Keratinocyte (primary cell): ENCODE results near the gene KCTD14. TPM values are rescaled to one million over a fixed set of nuclear protein-coding genes. Genes with fewer than 3 reads are reported as not detected.
"Not testable (repeated sequence)": the region's sequence is repeated elsewhere in the genome, so short reads cannot be mapped to it uniquely, and the experiment has no call there.

Source experiments
- DNase-seq: peaks from one replicate; pipeline ENCODE4 v3.0.0-alpha.2; 2011; ENCODE audit warnings: low read depth, missing footprints, low spot score
- FAIRE-seq: peaks from 2 replicates; lab custom pipeline; 2011; peaks lifted over from hg19 to GRCh38; lab: Jason Lieb, UNC
- H2AFZ ChIP-seq: 2 replicates; pipeline ENCODE4 v1.6.0; 2012; ENCODE audit warnings: low read length, control low read depth, inconsistent platforms; ENCODE audit not compliant: control insufficient read depth
- H3K27ac ChIP-seq: 2 replicates; pipeline ENCODE4 v1.5.1; 2011; ENCODE audit warnings: low read length; ENCODE audit not compliant: control insufficient read depth, insufficient read depth
- H3K27me3 ChIP-seq: 3 replicates; pipeline ENCODE4 v1.6.0; 2011; ENCODE audit warnings: low read length; ENCODE audit not compliant: control insufficient read depth, insufficient read depth; ENCODE audit errors: extremely low read depth
- H3K36me3 ChIP-seq, 2 experiments: 2 replicates in 1 of 2; 3 replicates in 1 of 2; pipeline ENCODE4 v1.5.1; 2011; ENCODE audit warnings: low read length in 2 of 2, mild to moderate bottlenecking in 1 of 2; ENCODE audit not compliant: control insufficient read depth in 2 of 2, insufficient read depth in 2 of 2; ENCODE audit errors: extremely low read depth in 1 of 2
- H3K4me1 ChIP-seq: 3 replicates; pipeline ENCODE4 v1.5.1; 2011; ENCODE audit warnings: low read length; ENCODE audit not compliant: control insufficient read depth, insufficient read depth; ENCODE audit errors: extremely low read depth
- H3K4me2 ChIP-seq: 3 replicates; pipeline ENCODE4 v1.6.0; 2011; ENCODE audit warnings: low read depth, low read length; ENCODE audit not compliant: control insufficient read depth, insufficient read depth; ENCODE audit errors: extremely low read depth
- H3K4me3 ChIP-seq, 3 experiments: fragments of 200-600 bp in 1 of 3; sonication (generic) in 1 of 3; 2 replicates in 2 of 3; 3 replicates in 1 of 3; pipeline ENCODE4 v1.5.1; 2011 to 2016; ENCODE audit warnings: low read length in 3 of 3, mild to moderate bottlenecking in 3 of 3, control low read depth in 2 of 3, inconsistent platforms in 1 of 3, low read depth in 1 of 3, mixed read lengths in 1 of 3, mixed run types in 1 of 3, moderate library complexity in 1 of 3; ENCODE audit not compliant: control insufficient read depth in 2 of 3, insufficient read depth in 2 of 3; ENCODE audit errors: extremely low read depth in 1 of 3
- H3K79me2 ChIP-seq: 2 replicates; pipeline ENCODE4 v1.6.0; 2012; ENCODE audit warnings: low read length; ENCODE audit not compliant: control insufficient read depth, insufficient read depth
- H3K9ac ChIP-seq: 3 replicates; pipeline ENCODE4 v1.6.0; 2011; ENCODE audit warnings: low read length; ENCODE audit not compliant: control insufficient read depth, insufficient read depth; ENCODE audit errors: extremely low read depth
- H3K9me1 ChIP-seq: 3 replicates; pipeline ENCODE4 v1.6.0; 2011; ENCODE audit warnings: low read length; ENCODE audit not compliant: control insufficient read depth, insufficient read depth; ENCODE audit errors: extremely low read depth
- H3K9me3 ChIP-seq: 2 replicates; pipeline ENCODE4 v1.5.1; 2012; ENCODE audit warnings: low read depth, low read length; ENCODE audit not compliant: control insufficient read depth
- H4K20me1 ChIP-seq: 3 replicates; pipeline ENCODE4 v1.6.0; 2011; ENCODE audit warnings: low read length; ENCODE audit not compliant: control insufficient read depth, insufficient read depth; ENCODE audit errors: extremely low read depth
- EZH2 ChIP-seq: IDR thresholded peaks from one replicate; pipeline ENCODE4 v1.6.1; 2012; ENCODE audit warnings: inconsistent platforms, mild to moderate bottlenecking, low read length, moderate library complexity
- dilution Hi-C: fragments of 300-500 bp; cut with MboI; formaldehyde crosslinking; loops from one replicate; pipeline ENCODE4 v1.7.0; 2020; ENCODE audit warnings: low sequenced_read_pairs; ENCODE audit not compliant: extremely low pct_ligation_motif_present
- polyA plus RNA-seq, 5 experiments: library from polyadenylated mRNA; depleted of rRNA in 3 of 5; stranded (reverse) in 3 of 5; stranded (forward) in 1 of 5; unstranded in 1 of 5; fragments of >200 nt; gene quantifications; 1 replicate in 1 of 5; 2 replicates in 3 of 5; 3 replicates in 1 of 5; pipeline versions ENCODE4 v1.2.1 to v1.2.3, GENCODE V29; 2011 to 2012; ENCODE audit warnings: missing spikeins in 2 of 5, low read depth in 1 of 5, low replicate concordance in 1 of 5
- TF ChIP-seq, protein P1 (sequence below), 3 experiments: IDR thresholded peaks in 1 of 3; conservative IDR thresholded peaks in 1 of 3; optimal IDR thresholded peaks in 1 of 3; 2 replicates in 2 of 3; 3 replicates in 1 of 3; pipeline versions ENCODE3 to v1.5.1; 2011; ENCODE audit warnings: low read length in 3 of 3, mild to moderate bottlenecking in 3 of 3, moderate library complexity in 2 of 3, control low read depth in 1 of 3, inconsistent platforms in 1 of 3; ENCODE audit not compliant: insufficient read depth in 2 of 3; ENCODE audit errors: extremely low read depth in 1 of 3

KCTD14 gene
- polyA plus RNA-seq, 1 donor (not counting 4 experiments of a cell fraction or from before 2014, with no cell fraction given), result 2.1 TPM

DNA sequence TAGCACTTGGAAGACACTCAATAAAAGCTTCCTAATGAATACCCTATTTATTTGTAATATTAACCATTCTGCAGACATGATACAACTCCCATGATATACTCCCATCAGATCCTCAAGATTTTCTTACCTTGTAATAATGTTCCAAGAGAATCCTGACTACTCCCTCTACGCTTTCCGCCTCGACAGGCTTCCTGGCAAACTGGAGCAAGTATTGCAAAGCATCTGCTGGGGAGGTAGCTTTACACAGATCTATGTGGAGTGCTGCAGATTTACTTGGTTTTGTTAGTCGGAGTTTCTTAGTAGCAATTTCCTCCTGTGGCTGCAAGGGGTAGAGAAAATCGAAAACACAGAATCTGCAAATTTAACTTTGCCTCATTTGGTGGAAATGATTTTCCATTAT, 32.1 kb downstream of the KCTD14 start:
- H3K9ac ChIP-seq, result no peak overlapping the region
- no peaks in the 10 kb centered on the region for H3K9me1 ChIP-seq
- no peaks in the 10 kb centered on the region for H4K20me1 ChIP-seq
- H3K79me2 ChIP-seq, result peaks cover 23% of the 10 kb centered on the region
- H3K27ac ChIP-seq, result no peak overlapping the region
- H3K27me3 ChIP-seq, result no peaks in the 10 kb centered on the region
- H2AFZ ChIP-seq, result no peak overlapping the region
- dilution Hi-C loops, result no loop called here
- TF ChIP-seq, protein P1, sequence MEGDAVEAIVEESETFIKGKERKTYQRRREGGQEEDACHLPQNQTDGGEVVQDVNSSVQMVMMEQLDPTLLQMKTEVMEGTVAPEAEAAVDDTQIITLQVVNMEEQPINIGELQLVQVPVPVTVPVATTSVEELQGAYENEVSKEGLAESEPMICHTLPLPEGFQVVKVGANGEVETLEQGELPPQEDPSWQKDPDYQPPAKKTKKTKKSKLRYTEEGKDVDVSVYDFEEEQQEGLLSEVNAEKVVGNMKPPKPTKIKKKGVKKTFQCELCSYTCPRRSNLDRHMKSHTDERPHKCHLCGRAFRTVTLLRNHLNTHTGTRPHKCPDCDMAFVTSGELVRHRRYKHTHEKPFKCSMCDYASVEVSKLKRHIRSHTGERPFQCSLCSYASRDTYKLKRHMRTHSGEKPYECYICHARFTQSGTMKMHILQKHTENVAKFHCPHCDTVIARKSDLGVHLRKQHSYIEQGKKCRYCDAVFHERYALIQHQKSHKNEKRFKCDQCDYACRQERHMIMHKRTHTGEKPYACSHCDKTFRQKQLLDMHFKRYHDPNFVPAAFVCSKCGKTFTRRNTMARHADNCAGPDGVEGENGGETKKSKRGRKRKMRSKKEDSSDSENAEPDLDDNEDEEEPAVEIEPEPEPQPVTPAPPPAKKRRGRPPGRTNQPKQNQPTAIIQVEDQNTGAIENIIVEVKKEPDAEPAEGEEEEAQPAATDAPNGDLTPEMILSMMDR (optimal IDR thresholded peaks at IDR 0.05 in 1 of 3, IDR thresholded peaks at IDR 0.05 in 1 of 3, conservative IDR thresholded peaks at IDR 0.05 in 1 of 3; ENCODE audit: extremely low read depth in 1 of 3, insufficient read depth in 2 of 3, low read length in 3 of 3), result no peak
- no peak for TF ChIP-seq EZH2
- peaks cover 13% of the 10 kb centered on the region for H3K4me1 ChIP-seq
- peaks cover 0 to 6% of the 10 kb centered on the region in 2 experiments for H3K36me3 ChIP-seq
- no peak for FAIRE-seq
- H3K4me2 ChIP-seq, result no peak overlapping the region
- no peaks in the 10 kb centered on the region for H3K9me3 ChIP-seq
- H3K4me3 ChIP-seq, result no peak overlapping the region
- DNase-seq, result no peak

DNA sequence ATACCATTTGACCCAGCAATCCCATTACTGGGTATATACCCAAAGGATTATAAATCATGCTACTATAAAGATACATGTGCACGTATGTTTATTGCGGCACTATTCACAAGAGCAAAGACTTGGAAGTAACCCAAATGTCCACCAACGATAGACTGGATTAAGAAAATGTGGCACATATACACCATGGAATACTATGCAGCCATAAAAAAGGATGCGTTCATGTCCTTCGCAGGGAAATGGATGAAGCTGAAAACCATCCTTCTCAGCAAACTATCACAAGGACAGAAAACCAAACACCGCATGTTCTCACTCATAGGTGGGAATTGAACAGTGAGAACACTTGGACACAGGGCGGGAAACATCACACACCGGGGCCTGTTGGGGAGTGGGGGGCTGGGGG, 36.6 kb downstream of the KCTD14 start:
- H2AFZ ChIP-seq, FAIRE-seq, H4K20me1 ChIP-seq, H3K9me1 ChIP-seq, H3K27me3 ChIP-seq, H3K79me2 ChIP-seq, H3K4me2 ChIP-seq, H3K4me1 ChIP-seq, H3K9me3 ChIP-seq, H3K9ac ChIP-seq, DNase-seq, H3K4me3 ChIP-seq, H3K27ac ChIP-seq, H3K36me3 ChIP-seq, dilution Hi-C loops: not testable (repeated sequence)

DNA sequence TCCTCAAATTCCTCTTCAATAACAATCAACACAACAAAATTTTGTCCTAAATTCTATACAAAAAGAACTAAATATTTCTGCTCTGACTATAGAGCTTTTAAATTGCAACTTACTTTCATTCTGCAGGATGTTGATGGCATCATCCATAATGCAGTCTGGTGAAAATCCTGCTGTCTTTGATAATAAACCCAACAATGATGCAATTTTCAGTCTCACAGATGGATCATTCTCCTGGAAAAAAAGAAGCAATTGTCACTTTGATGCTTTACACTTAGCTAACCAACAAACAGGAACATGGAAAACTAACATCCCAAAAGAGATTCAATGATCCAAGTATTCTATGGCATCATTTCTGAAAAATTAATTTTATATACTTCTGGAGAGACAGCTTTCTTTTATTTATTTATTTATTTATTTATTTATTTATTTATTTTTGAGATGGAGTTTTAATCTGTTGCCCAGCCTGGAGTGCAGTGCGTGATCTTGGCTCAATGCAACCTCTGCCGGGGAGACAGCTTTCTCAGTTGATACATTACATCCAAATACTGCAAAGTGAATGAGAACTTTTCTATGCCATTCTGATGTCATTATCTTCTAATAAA, 41.6 kb downstream of the KCTD14 start:
- Histone ChIP-seq H3K9ac (no peak overlapping the region), H3K4me3 (no peak overlapping the region), H3K27me3 (no peaks in the 10 kb centered on the region), H3K79me2 (peaks cover 7% of the 10 kb centered on the region), H3K4me1 (no peaks in the 10 kb centered on the region), H3K9me3 (no peaks in the 10 kb centered on the region), H3K27ac (no peak overlapping the region), H3K4me2 (no peak overlapping the region), H3K36me3 (peaks cover 0 to 8% of the 10 kb centered on the region in 2 experiments), H3K9me1 (no peaks in the 10 kb centered on the region), H2AFZ (no peak overlapping the region), H4K20me1 (no peaks in the 10 kb centered on the region)
- dilution Hi-C loops, result no loop called here
- no peak for TF ChIP-seq EZH2
- TF ChIP-seq, protein P1 (optimal IDR thresholded peaks at IDR 0.05 in 1 of 3, IDR thresholded peaks at IDR 0.05 in 1 of 3, conservative IDR thresholded peaks at IDR 0.05 in 1 of 3; ENCODE audit: extremely low read depth in 1 of 3, insufficient read depth in 2 of 3, low read length in 3 of 3), result no peak
- DNase-seq (no peak), FAIRE-seq (no peak)
